MM.1S (cell line): ENCODE measurements around the gene TMEM204.
A peak's percentile ranks its signal among the peaks of the same experiment; 100 is the strongest.

Experiments
- DNase-seq: peaks from one replicate; pipeline ENCODE4 v3.0.0-alpha.2; 2015
- H2AFZ ChIP-seq: fragments of 300-600 bp; sonication (generic); 2 replicates; pipeline ENCODE4 v1.6.0; 2016; ENCODE audit warnings: antibody characterized with exemption, low read length
- H3F3A ChIP-seq: fragments of 300-600 bp; sonication (generic); 2 replicates; pipeline ENCODE4 v1.6.1; 2016; ENCODE audit warnings: mild to moderate bottlenecking, antibody characterized with exemption, low read length, moderate library complexity, mixed read lengths; ENCODE audit not compliant: insufficient read depth
- H3K27ac ChIP-seq: fragments of 300-600 bp; sonication (generic); 2 replicates; pipeline ENCODE4 v1.5.1; 2016; ENCODE audit warnings: mild to moderate bottlenecking, low read length
- H3K27me3 ChIP-seq: fragments of 300-600 bp; sonication (generic); replicated peaks from 2 replicates; pipeline ENCODE4 v1.6.0; 2016; ENCODE audit warnings: low read length; ENCODE audit not compliant: insufficient read depth
- H3K36me3 ChIP-seq: fragments of 300-600 bp; sonication (generic); replicated peaks from 2 replicates; pipeline ENCODE4 v1.6.1; 2016; ENCODE audit warnings: mild to moderate bottlenecking, low read length, mixed read lengths; ENCODE audit not compliant: insufficient read depth
- H3K4me1 ChIP-seq: fragments of 300-600 bp; sonication (generic); 2 replicates; pipeline ENCODE4 v1.6.1; 2016; ENCODE audit warnings: low read length, mixed read lengths
- H3K4me2 ChIP-seq: fragments of 300-600 bp; sonication (generic); 2 replicates; pipeline ENCODE4 v1.6.0; 2016; ENCODE audit warnings: low read depth, low read length
- H3K4me3 ChIP-seq: fragments of 300-600 bp; sonication (generic); 2 replicates; pipeline ENCODE4 v1.5.1; 2016; ENCODE audit warnings: low read length, mixed read lengths
- H3K79me2 ChIP-seq: fragments of 300-600 bp; sonication (generic); 2 replicates; pipeline ENCODE4 v1.6.1; 2016; ENCODE audit warnings: mixed run types, low read length, mixed read lengths
- H3K9ac ChIP-seq: fragments of 300-600 bp; sonication (generic); 2 replicates; pipeline ENCODE4 v1.6.1; 2016; ENCODE audit warnings: low read length, mixed read lengths
- H3K9me2 ChIP-seq: fragments of 300-600 bp; sonication (generic); replicated peaks from 2 replicates; pipeline ENCODE4 v1.6.1; 2016; ENCODE audit warnings: mild to moderate bottlenecking, low read length, mixed read lengths; ENCODE audit not compliant: insufficient read depth
- H3K9me3 ChIP-seq: fragments of 300-600 bp; sonication (generic); replicated peaks from 2 replicates; pipeline ENCODE4 v1.6.1; 2016; ENCODE audit warnings: mild to moderate bottlenecking, low read length, mixed read lengths; ENCODE audit not compliant: insufficient read depth
- H4K20me1 ChIP-seq: fragments of 300-600 bp; sonication (generic); 2 replicates; pipeline ENCODE4 v1.6.1; 2016; ENCODE audit warnings: mild to moderate bottlenecking, low read length, moderate library complexity, mixed read lengths; ENCODE audit not compliant: insufficient read depth
- EZH2 ChIP-seq: fragments of 300-600 bp; sonication (generic); optimal IDR thresholded peaks from 2 replicates; pipeline ENCODE3; 2017; ENCODE audit warnings: low read depth, mild to moderate bottlenecking, antibody characterized with exemption, low read length, mixed read lengths
- EZH2phosphoT487 ChIP-seq: fragments of 300-600 bp; sonication (generic); IDR thresholded peaks from 2 replicates; pipeline ENCODE4 v1.6.1; 2018; ENCODE audit warnings: antibody characterized with exemption, low read length
- TF ChIP-seq, protein P1 (sequence below): fragments of 300-600 bp; sonication (generic); IDR thresholded peaks from 2 replicates; pipeline ENCODE4 v1.5.1; 2016; ENCODE audit warnings: antibody characterized with exemption, low read length, mixed read lengths

TMEM204 gene

DNA sequence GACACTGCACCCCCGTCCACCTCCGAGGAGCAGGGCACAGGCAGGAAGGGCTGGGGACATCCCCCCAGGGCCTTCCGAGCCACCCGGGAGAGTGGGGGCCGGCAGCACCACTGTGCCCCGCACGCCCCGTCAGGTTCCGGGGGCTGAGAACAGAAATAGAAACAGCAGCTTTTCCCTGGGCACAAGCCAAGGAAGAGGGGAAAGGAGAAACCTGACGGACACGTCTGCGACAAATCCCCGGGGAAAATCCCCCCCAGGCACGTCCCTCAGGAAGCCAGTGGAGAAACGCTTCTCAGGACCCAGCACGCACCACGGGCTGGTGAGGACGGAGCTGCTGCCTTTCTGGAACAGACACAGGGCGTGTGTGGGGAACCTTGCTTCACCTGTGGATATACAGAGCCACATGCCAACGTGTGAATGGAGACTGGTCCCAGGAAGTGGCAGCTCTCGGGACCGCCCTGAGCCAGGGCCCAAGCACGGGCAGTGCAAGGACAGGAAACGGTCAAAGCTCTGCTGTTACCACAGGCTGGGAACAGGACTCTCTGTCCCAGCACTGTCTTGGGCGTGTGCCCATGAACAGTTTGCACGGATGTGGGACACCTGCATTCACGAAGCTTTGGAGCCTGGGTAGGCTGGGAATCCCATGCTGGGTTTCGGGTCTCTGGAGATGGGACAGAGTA lies 1.2 kb upstream of the TMEM204 start:
- H3K9me3 ChIP-seq: no peaks in the 10 kb centered on the region
- H3F3A ChIP-seq: no peaks in the 10 kb centered on the region
- H3K36me3 ChIP-seq: no peaks in the 10 kb centered on the region
- TF ChIP-seq EZH2 (no peak), EZH2phosphoT487 (no peak)
- TF ChIP-seq, protein P1, sequence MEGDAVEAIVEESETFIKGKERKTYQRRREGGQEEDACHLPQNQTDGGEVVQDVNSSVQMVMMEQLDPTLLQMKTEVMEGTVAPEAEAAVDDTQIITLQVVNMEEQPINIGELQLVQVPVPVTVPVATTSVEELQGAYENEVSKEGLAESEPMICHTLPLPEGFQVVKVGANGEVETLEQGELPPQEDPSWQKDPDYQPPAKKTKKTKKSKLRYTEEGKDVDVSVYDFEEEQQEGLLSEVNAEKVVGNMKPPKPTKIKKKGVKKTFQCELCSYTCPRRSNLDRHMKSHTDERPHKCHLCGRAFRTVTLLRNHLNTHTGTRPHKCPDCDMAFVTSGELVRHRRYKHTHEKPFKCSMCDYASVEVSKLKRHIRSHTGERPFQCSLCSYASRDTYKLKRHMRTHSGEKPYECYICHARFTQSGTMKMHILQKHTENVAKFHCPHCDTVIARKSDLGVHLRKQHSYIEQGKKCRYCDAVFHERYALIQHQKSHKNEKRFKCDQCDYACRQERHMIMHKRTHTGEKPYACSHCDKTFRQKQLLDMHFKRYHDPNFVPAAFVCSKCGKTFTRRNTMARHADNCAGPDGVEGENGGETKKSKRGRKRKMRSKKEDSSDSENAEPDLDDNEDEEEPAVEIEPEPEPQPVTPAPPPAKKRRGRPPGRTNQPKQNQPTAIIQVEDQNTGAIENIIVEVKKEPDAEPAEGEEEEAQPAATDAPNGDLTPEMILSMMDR: no peak
- H3K4me3 ChIP-seq: no peak overlapping the region
- no peak overlapping the region for H3K27ac ChIP-seq
- peaks cover 96% of the 10 kb centered on the region for H3K27me3 ChIP-seq
- H3K4me1 ChIP-seq: no peaks in the 10 kb centered on the region
- H2AFZ ChIP-seq: no peak overlapping the region
- no peak overlapping the region for H3K4me2 ChIP-seq
- no peaks in the 10 kb centered on the region for H3K9me2 ChIP-seq
- no peak overlapping the region for H3K9ac ChIP-seq
- no peaks in the 10 kb centered on the region for H3K79me2 ChIP-seq
- H4K20me1 ChIP-seq: no peaks in the 10 kb centered on the region
- no peak for DNase-seq

DNA sequence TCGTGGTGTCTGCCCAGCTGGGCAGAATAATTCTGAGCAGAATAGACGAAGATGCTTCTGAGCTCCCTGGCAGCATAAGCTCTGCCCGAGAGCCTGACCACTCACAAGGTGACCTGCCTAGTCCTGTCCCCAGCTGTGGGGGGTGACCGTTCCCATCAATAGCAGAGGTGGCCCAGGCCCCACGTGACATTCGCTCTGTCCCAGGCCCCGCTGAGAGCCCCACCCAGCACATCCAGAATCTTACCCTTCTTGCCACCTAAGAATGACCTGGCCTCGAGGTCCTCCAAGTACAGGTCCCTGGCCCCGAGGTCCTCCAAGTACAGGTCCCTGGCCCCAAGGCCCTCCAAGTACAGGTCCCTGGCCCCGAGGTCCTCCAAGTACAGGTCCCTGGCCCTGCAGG lies 695 bp upstream of the TMEM204 start:
- Histone ChIP-seq H3K4me2 (no peak overlapping the region), H2AFZ (no peak overlapping the region), H3K36me3 (no peaks in the 10 kb centered on the region), H3K9ac (no peak overlapping the region), H3F3A (no peaks in the 10 kb centered on the region), H3K27ac (no peak overlapping the region), H4K20me1 (no peaks in the 10 kb centered on the region), H3K9me2 (no peaks in the 10 kb centered on the region), H3K4me1 (no peaks in the 10 kb centered on the region), H3K27me3 (peaks cover 97% of the 10 kb centered on the region), H3K4me3 (no peak overlapping the region), H3K9me3 (no peaks in the 10 kb centered on the region), H3K79me2 (no peaks in the 10 kb centered on the region)
- no peak for TF ChIP-seq EZH2
- TF ChIP-seq, protein P1: no peak
- no peak for TF ChIP-seq EZH2phosphoT487
- no peak for DNase-seq

DNA sequence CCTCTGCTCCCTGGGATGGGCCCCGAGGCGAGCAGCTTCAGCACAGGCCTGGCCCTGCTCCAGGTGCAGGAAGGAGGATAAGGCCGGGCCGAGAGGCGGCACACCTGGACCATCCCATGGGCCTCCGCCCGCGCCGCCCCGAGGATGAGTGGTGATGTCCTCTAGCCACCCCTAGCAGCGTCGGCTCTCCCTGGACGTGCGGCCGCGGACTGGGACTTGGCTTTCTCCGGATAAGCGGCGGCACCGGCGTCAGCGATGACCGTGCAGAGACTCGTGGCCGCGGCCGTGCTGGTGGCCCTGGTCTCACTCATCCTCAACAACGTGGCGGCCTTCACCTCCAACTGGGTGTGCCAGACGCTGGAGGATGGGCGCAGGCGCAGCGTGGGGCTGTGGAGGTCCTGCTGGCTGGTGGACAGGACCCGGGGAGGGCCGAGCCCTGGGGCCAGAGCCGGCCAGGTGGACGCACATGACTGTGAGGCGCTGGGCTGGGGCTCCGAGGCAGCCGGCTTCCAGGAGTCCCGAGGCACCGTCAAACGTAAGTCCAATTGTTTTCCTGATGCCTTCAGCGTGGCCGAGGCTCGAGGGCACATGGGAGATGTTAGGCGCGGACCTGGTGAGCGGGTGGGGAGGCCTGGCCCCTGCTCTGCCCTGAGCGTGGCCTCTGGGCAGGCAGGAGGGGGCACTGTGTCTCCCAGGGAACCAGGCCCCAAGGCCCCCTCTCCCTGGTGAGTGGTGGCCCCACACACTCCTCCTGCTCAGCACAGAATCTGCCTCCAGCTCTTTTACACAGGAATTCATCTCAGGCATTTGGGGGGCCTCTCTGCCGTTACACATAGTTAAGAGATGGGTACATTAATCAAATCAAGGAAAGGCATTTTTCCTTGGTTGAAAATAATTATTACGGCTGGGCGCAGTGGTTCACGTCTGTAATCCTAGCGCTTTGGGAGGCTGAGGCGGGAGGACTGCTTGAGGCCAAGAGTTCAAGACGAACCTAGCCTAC lies 855 bp downstream of the TMEM204 start:
- no peaks in the 10 kb centered on the region for H3K79me2 ChIP-seq
- no peaks in the 10 kb centered on the region for H3K36me3 ChIP-seq
- no peak overlapping the region for H2AFZ ChIP-seq
- no peak for DNase-seq
- no peaks in the 10 kb centered on the region for H3K9me3 ChIP-seq
- H3F3A ChIP-seq: no peaks in the 10 kb centered on the region
- no peaks in the 10 kb centered on the region for H4K20me1 ChIP-seq
- H3K4me1 ChIP-seq: no peaks in the 10 kb centered on the region
- H3K4me2 ChIP-seq: no peak overlapping the region
- no peak overlapping the region for H3K9ac ChIP-seq
- H3K27ac ChIP-seq: no peak overlapping the region
- H3K4me3 ChIP-seq: no peak overlapping the region
- H3K9me2 ChIP-seq: no peaks in the 10 kb centered on the region
- peaks cover 86% of the 10 kb centered on the region for H3K27me3 ChIP-seq
- TF ChIP-seq, protein P1: no peak
- peak; percentile 23 for TF ChIP-seq EZH2
